Fibroblast of skin of right biceps (primary cell): ENCODE results near the gene MYH14.
"Not testable (repeated sequence)": the region's sequence is repeated elsewhere in the genome, so short reads cannot be mapped to it uniquely, and the experiment has no call there.

Experiments
- DNase-seq: peaks from one replicate; pipeline ENCODE4 v3.0.0-alpha.2; 2013

MYH14 gene

DNA sequence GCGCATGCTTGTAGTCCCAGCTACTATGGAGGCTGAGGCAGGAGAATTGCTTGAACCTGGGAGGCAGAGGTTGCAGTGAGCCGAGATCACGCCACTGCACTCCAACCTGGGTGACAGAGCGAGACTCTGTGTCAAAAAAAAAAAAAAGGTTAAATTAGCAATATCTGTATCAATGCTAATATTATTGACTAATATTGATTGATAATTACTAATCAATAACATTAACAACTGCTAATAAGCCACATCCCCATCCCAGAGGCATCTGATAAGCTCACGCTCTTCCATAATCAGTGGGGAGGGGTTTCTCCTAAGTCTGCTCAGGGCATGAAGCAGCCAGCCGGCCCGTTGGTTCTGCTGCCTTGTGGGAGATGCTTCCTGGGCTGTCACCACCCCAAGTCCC, 24.7 kb downstream of the MYH14 start:
- DNase-seq, result not testable (repeated sequence)

DNA sequence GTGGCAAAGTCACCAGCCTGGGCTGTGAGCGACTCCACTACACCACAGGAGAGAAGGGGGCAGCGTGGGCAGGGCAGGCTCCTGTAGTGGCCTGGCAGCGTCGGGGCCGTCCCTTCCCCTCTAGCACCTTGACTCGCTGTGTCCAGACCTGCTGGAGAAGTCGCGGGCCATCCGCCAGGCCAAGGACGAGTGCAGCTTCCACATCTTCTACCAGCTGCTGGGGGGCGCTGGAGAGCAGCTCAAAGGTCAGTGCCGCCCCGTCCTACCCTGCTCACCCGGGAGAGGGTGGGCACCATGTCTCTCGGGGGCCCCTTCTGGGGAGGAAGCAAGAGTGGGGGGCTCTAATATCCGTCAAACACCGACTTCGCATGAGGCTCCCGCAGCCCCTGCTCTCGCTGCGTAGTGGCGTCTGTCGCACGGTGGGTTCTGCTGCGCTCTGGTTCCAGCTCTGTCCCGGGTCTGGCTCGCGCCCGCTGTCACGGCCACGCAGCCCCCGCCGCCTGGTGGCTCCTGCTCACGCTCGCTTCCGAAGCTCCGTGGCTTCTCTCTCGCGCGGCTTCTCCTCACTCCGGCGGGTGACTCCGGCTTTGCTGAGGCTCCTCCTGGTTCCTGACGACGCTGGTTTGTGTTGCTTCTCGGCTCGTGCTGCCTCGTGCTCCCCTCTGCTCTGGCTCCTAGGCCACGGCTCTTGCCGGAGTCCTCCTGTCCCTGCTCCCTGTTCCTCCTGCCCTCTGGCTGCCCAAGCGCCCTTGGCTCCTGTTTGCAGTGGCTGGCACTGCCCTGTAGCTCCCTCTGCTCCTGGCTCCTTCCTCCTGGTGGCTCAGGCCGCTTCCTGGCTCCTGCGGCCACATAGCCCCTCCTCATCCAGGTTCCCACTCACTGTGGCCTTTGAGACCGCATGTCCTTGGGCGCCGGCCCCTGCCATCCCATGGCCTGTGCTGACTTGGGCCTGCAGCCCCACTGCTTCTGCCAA, 27.2 kb downstream of the MYH14 start:
- no peak for DNase-seq

DNA sequence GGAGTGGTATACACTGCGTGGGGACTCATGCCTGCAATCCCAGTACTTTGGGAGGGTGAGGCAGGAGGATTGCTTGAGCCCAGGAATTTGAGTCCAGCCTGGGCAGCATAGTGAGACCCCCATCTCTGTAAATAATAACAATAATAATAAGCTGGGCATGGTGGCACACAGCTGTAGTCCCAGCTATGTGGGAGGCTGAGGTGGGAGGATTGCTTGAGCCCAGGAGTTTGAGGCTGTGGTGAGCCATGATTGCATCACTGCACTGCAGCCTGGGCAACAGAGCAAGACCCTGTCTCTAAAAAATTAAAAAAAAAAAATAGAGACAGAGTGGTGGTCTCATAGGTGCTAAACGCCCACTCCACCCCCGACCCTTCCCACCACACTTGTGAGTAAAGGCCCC, 28.0 kb downstream of the MYH14 start:
- DNase-seq, result not testable (repeated sequence)

DNA sequence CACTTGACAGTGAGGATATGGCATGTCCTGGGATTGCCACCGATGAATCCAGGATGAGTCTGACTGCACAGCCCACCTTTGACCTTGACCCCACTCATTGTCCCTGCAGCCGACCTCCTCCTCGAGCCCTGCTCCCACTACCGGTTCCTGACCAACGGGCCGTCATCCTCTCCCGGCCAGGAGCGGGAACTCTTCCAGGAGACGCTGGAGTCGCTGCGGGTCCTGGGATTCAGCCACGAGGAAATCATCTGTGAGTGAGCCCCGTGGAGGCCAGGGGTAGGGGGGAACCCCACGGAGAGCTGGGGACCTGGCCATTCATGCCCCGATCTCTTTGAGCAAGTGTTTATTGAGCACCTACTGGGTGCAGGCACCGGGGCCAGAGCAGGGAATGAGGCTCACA, 28.4 kb downstream of the MYH14 start:
- no peak for DNase-seq

DNA sequence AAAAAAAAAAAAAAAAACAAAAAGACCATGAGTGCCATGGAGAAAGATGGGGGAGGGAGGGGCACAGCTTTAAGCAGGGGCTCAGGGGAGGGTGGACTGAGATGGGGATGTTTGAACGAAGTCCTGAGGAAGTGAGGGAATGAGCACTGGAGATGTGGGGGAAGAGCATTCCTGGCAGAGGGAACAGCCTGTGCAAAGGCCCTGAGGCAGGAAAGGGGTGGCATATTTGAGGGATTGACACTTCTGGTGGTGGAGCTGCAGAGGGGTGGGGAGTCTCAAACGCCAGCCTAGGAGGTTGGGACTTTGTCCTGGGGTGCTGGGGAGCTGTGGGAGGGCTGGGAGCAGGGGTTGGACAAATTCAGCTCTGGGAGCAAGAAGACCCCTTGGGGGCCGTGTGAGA, 29.2 kb downstream of the MYH14 start:
- DNase-seq, result no peak

DNA sequence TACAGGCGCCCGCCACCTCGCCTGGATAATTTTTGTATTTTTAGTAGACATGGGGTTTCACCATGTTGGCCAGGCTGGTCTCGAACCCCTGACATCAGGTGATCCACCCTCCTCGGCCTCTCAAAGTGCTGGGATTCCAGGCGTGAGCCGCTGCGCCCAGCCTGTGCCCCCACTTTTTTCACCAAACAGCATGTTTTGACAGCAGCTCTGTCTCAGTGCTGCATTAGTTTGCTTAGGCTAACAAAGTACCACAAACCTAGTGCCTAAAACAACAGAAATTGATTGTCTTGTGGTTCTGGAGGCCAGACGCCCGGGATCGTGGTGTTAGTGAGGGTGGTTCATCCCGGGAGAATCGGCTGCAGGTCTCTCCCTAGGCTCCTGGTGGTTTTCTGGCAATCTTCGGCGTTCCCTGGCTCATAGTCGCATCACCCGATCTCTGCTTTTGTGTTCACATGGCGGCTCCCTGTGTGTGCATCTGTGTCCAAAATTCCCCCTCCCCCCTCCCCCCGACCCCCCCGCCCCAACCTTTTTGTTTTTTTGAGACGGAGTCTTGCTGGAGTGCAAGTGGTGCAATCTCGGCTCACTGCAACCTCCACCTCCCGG, 30.0 kb downstream of the MYH14 start:
- no peak for DNase-seq

DNA sequence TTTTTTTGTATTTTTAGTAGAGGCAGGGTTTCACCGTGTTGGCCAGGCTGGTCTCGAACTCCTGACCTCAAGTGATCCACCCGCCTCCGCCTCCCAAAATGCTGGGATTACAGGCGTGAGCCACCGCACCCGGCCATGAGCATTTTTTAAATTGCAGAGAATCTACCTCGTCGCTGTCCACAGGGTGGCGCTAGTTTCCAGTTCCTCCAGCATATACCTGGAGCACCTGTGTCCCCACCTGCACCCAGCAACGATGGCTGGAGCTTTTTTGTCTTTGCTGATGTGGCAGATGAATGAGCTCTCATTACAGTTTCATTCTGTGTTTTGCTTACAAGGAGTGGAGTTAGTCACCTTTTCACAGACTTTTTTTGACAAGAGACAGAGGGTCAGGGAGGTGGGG, 34.1 kb downstream of the MYH14 start:
- not testable (repeated sequence) for DNase-seq

DNA sequence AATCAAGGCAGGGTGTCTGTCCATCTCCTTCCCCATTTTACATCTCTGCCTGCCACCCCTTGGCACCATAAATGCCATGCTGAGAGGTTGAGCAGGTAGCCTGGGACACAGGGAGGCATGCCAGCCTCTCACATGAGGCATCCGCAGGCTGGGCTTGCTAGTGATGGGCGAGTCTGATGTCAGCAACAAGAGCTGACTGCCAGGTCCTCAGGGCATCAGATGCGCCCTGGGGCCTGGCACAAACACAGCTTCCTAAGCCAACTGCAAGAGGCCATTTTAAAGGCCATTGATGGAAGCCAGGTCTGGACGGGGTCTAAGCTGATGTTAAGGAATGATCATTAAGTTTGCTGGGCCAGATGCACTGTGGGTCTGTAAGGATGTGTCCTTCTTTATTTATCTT, 34.6 kb downstream of the MYH14 start:
- DNase-seq, result no peak

DNA sequence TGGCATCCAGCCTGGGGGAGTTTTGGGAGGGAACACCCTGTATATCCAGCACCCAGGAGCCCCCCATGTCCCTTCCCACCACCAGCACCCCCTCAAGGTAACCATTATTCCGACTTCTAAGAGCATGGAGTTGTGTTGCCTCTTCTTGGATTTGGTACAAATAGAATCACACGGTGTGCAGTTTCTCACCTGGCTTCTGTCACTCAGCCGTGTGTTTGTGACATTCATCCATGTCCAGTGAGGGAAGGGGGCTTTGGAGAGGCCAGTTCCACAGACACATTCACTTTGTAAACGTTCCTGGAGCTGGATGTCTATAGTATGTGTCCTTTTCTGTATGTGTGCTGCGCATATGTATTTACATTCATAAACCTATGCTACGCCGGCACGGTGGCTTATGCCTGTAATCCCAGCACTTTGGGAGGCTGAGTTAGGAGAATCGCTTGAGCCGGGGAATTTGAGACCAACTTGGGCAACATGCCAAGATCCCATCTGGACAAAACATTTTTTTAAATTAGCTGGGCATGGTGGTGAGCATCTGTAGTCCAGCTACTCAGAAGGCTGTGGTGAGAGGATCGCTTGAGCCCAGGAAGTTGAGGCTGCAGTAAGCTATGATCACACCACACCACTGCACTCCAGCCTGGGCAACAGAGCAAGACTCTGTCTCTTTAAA, 36.6 kb downstream of the MYH14 start:
- no peak for DNase-seq

DNA sequence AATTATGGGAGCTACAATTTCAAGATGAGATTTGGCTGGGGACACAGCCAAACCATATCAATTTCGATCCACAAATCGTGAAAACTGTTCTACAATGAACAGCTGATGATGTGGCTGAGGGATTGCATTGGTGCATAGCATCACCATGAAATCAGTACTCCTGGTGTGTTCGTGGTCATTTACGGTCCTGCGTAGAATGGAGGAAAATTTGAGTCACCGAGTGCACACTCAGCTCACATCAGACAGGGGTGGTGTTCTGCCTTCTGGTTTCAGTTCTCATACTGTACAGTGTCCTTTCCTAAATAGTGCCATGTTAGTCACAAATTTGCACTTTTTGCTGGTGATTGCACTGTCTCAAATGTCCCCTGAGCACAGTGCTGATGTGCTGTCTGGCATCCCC, 39.2 kb downstream of the MYH14 start:
- DNase-seq, result no peak

DNA sequence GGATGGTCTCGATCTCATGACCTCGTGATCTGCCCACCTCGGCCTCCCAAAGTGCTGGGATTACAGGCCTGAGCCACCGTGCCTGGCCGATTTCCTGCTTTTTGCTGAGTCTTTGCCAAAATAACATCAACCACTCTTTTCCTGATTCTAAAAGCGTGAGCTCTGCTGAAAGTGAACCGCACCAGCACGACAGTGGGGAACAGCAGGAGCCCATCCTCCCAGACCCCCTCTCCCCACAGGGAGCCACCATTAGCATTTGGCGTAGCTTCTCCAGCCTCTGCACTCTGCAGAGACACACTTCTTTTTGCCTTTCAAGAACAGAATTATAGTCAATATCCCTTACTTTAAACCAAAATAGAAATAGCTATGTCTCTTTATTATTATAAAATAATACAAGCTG, 41.3 kb downstream of the MYH14 start:
- DNase-seq, result no peak

DNA sequence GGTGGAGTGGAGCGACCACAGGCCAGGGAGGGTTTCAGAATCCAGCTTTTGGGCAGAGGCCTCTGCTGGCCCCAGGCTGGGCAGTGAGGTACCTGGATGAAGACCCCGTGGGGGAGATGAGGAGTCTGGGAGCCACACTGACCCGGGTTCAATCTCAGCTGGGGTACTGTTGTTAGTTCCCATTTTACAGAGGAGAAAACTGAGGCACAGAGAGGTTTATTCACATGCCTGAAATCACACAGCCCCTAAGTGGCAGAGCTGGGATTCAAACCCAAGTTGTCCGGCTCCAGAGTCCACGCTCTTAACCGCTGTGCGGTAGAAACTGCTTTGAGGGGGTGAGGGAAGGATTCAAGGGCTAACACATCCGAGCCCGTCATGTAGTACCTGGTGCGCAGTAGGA, 45.0 kb downstream of the MYH14 start:
- DNase-seq, result no peak

DNA sequence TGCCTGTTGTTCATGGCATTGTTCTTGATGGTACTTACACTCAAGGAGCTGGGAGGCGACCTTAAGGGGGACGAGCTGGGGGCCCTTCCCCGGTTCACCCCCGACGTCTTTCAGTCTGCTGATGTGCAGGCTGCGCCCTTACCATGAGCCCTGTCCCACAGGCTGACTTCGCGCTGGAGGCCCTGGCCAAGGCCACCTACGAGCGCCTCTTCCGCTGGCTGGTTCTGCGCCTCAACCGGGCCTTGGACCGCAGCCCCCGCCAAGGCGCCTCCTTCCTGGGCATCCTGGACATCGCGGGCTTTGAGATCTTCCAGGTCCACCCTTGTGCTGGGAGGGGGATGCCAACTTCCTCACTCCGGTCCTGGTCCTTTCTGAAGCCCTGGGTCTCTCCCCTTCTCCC, 45.4 kb downstream of the MYH14 start:
- no peak for DNase-seq

DNA sequence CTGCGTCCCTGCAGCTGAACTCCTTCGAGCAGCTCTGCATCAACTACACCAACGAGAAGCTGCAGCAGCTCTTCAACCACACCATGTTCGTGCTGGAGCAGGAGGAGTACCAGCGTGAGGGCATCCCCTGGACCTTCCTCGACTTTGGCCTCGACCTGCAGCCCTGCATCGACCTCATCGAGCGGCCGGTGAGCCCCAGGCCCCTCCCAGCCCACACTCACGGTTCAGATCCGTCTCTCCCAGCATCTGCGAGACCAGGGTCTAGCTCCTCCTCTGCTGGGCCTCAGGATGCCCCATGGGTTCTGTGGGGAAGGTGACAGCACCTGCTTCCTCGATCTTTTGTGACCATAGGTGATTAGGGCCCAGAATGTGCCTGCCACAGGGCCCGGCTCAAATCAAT, 46.2 kb downstream of the MYH14 start:
- DNase-seq, result no peak

DNA sequence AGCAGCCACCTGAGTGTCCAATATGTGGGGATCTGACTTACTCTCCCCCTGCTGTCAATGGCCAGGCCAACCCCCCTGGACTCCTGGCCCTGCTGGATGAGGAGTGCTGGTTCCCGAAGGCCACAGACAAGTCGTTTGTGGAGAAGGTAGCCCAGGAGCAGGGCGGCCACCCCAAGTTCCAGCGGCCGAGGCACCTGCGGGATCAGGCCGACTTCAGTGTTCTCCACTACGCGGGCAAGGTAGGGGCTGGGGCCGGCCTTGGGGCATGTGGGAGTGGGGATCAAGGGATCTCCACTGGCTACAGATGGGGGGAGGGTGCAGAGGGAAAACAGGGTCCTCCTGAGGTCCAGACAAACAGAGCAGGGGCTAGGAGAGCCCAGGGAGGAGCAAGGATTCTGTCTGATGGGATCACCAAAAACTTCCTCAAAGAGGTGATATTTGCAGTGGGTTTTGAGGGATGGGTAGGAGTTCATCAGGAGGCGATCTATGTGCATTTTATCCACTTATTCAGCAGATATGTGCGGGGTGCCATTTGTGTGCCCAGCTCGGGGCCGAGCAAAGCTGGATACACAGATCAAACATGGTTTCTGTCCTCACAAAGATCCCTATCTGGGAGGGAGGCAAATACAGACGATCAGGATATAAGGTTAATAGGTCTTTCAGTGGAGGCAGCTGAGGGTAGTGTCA, 47.2 kb downstream of the MYH14 start:
- no peak for DNase-seq

DNA sequence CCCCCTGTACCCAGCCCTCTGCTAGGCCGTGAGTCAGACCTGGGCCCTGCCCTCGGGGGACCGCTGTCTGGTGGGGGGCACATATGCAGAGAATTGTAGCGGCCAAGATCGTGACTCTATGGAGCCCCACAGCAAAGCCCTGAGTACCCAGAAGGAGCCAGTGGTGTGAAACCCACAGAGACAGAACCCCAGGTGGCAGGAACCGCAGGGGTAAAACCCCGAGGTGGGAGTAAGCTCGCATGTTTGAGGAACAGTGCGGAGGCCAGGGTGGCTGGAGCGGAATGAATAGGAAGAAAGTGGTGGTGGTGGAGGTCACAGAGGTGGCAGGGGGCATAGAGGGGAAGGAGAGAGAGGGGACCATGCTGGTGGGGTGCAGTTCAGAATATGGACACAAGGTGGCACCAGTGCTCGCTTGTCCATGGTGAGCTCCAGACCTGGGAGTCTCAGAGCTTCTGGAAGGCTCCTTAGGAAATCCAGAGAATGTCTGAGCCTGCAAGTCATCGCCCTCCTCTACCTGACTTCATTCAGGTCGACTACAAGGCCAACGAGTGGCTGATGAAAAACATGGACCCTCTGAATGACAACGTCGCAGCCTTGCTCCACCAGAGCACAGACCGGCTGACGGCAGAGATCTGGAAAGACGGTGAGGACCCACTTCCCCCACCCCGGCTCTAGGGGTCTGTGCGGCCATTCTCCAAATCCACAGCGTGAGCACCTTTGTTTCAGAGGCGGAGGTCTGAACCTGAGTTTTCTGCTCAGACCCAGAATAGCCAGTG, 48.9 kb downstream of the MYH14 start:
- no peak for DNase-seq

DNA sequence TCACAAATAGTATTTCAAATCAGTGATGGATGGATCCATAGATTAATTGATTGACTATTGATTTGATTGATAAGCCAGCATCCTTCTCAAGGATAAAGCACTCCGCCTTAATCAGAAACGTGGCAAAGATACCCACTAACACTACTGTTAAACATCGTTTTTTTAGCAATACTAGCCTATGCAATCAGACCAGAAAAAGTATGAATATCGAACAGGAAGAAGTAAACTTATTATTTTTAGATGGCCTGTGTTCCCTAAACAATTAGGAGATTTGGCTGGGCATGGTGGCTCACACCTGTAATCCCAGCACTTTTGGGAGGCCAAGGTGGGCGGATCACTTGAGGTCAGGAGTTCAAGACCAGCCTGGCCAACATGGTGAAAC, 49.5 kb downstream of the MYH14 start:
- no peak for DNase-seq

DNA sequence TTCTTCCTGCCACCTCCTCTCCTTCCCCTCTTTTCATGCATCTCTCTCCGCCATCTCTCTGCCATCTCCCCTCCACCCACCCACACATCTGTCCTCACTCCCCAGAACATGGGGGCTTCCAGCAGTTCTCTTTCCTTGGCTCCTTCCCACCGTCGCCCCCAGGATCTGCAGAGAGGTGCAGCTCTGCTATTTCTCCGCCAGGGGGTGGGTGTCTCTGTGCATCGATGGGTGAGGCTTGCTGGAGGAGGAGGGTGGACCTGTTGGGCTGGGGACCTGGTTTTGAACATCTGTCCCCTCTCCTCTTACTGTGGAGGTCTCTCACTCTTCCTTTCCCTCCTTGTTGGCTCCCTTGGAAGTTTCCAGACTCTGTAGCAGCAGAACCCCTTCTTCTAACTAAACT, 51.7 kb downstream of the MYH14 start:
- no peak for DNase-seq

DNA sequence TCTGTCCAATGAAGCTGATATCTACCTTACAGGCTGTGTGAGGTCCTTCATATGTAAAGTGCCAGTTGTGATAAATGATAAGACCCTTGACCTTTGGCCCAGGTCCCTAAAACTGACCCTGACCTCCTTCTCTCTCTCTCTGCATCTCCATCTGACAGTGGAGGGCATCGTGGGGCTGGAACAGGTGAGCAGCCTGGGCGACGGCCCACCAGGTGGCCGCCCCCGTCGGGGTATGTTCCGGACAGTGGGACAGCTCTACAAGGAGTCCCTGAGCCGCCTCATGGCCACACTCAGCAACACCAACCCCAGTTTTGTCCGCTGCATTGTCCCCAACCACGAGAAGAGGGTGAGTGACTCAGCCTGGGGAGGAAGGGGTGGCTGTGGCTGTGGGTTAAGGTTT, 53.7 kb downstream of the MYH14 start:
- DNase-seq, result no peak

DNA sequence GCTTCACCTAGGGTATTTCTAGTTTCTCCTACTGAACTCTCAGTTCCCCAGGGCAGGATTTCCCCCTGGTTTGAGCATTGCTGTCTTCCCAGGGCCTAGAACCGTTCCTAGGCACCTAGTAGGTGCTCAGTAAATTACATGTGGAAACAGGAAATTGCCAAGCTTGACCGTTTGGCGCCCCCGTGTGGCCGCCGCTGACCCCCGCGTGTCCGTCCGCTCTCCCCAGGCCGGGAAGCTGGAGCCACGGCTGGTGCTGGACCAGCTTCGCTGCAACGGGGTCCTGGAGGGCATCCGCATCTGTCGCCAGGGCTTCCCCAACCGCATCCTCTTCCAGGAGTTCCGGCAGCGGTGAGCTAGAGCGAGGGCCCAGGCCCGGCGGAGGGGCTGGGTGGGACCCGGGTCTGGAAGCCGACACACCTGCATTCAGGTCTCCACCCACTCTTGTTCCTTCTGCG, 55.5 kb downstream of the MYH14 start:
- no peak for DNase-seq

DNA sequence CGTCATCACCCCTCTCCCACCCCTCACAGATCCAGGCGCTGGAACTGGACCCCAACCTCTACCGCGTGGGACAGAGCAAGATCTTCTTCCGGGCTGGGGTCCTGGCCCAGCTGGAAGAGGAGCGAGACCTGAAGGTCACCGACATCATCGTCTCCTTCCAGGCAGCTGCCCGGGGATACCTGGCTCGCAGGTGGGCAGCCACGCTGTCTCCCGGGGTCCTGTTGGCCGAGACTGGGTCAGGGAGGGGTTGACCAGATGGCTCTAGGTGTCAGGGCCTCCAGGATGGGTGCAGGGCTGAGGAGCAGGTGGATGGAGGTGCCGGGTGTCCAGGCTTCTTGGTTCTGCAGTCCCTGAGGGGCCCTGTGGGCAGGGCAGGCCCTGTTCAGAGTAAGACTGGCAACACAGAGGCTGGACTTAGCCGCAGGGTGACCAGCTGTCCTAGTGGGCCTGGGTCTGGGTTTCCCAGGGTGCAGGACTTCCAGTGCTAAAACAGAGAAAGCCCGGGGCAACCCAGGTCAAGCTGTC, 58.1 kb downstream of the MYH14 start:
- DNase-seq, result no peak

DNA sequence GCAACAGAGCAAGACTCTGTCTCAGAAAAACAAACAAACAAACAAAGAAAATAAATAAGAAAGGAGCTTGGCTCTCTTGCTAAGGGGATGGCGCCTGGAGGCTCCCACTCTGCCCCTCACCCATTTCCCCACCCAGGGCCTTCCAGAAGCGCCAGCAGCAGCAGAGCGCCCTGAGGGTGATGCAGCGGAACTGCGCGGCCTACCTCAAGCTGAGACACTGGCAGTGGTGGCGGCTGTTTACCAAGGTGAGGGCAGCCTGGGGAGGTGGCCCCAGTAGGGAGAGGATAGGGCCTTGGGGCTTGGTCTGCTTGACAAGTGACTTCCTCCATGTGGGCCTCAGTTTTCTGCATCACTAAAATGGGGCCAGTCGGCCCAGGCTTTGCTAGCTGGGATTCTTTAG, 59.8 kb downstream of the MYH14 start:
- DNase-seq, result no peak
